Neural crest cell (in vitro differentiated cells): ENCODE data around the gene PITPNM2. TPM values are rescaled to one million over a fixed set of nuclear protein-coding genes. Genes with fewer than 3 reads are reported as not detected.

Source experiments
- DNase-seq: peaks from one replicate; pipeline ENCODE4 v3.0.0; 2021; ENCODE audit warnings: low read depth, mixed read lengths, low spot score
- H3K27ac Mint-ChIP-seq: one replicate; pipeline ENCODE4 v1.8.0; 2021; ENCODE audit warnings: mild to moderate bottlenecking, mixed read lengths; ENCODE audit not compliant: unreplicated experiment
- H3K27me3 Mint-ChIP-seq: 2 replicates; pipeline ENCODE4 v1.8.0; 2021; ENCODE audit warnings: low read depth, mild to moderate bottlenecking, mixed read lengths
- H3K36me3 Mint-ChIP-seq: 2 replicates; pipeline ENCODE4 v1.8.0; 2021; ENCODE audit warnings: low read depth, mild to moderate bottlenecking, mixed read lengths
- H3K4me1 Mint-ChIP-seq: 2 replicates; pipeline ENCODE4 v1.8.0; 2021; ENCODE audit warnings: mixed read lengths
- H3K4me3 Mint-ChIP-seq: one replicate; pipeline ENCODE4 v1.8.0; 2021; ENCODE audit warnings: mild to moderate bottlenecking, mixed read lengths
- H3K9me3 Mint-ChIP-seq: 2 replicates; pipeline ENCODE4 v1.8.0; 2021; ENCODE audit warnings: mixed read lengths
- total RNA-seq: library from RNA; stranded (reverse); gene quantifications from 2 replicates; pipeline ENCODE4 v1.2.1, GENCODE V29; 2021
- TF ChIP-seq, protein P1 (sequence below): fragments of 200-600 bp; sonication (generic); conservative IDR thresholded peaks from 2 replicates; pipeline ENCODE4 v1.5.0; 2021; ENCODE audit warnings: antibody characterized with exemption, mild to moderate bottlenecking

Gene PITPNM2
- total RNA-seq, 1 donor from 2014 or later: 9.5 TPM

- peaks cover 12% of the 10 kb centered on the region for H3K27me3 Mint-ChIP-seq
- H3K9me3 Mint-ChIP-seq: no peaks in the 10 kb centered on the region
- TF ChIP-seq, protein P1, sequence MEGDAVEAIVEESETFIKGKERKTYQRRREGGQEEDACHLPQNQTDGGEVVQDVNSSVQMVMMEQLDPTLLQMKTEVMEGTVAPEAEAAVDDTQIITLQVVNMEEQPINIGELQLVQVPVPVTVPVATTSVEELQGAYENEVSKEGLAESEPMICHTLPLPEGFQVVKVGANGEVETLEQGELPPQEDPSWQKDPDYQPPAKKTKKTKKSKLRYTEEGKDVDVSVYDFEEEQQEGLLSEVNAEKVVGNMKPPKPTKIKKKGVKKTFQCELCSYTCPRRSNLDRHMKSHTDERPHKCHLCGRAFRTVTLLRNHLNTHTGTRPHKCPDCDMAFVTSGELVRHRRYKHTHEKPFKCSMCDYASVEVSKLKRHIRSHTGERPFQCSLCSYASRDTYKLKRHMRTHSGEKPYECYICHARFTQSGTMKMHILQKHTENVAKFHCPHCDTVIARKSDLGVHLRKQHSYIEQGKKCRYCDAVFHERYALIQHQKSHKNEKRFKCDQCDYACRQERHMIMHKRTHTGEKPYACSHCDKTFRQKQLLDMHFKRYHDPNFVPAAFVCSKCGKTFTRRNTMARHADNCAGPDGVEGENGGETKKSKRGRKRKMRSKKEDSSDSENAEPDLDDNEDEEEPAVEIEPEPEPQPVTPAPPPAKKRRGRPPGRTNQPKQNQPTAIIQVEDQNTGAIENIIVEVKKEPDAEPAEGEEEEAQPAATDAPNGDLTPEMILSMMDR: no peak
- no peak overlapping the region for H3K27ac Mint-ChIP-seq
- H3K4me3 Mint-ChIP-seq: peak overlapping the region; percentile 88
- no peaks in the 10 kb centered on the region for H3K36me3 Mint-ChIP-seq
- H3K4me1 Mint-ChIP-seq: peaks cover 24% of the 10 kb centered on the region
- DNase-seq: peak; percentile 20
These were observed 581 bp downstream of the PITPNM2 start for GRCh38 chr12:123150275-123150743.

GRCh38 chr12:123149501-123150274 lies 1.2 kb downstream of the PITPNM2 start:
- Mint-ChIP-seq H3K4me3 (peak overlapping the region; percentile 88), H3K9me3 (no peaks in the 10 kb centered on the region), H3K27me3 (peaks cover 12% of the 10 kb centered on the region), H3K4me1 (peaks cover 24% of the 10 kb centered on the region), H3K36me3 (no peaks in the 10 kb centered on the region), H3K27ac (no peak overlapping the region)
- TF ChIP-seq, protein P1: no peak
- DNase-seq: no peak

DNA sequence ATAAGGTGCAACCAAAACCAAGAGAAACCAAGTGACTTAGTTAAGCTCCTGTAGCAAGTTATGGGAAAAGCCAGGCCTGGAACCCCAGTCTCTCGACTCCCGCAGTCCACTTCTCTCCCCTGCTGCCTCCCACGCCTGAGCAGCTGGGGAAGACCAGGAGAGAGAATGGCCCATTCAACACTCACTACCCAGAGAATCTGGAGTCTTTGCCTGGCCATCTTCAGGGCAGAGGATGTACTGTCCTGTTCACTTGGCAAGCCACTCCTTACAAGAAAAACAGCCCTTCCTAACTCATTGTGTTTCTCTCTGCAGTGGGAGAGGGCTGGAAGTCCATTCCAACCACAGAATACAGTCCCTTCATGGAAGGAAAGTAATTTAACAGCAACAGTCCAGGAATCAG lies 1.8 kb downstream of the PITPNM2 start:
- Mint-ChIP-seq H3K4me3 (peak overlapping the region; percentile 88), H3K4me1 (peaks cover 24% of the 10 kb centered on the region), H3K36me3 (no peaks in the 10 kb centered on the region), H3K27me3 (peaks cover 12% of the 10 kb centered on the region), H3K27ac (no peak overlapping the region), H3K9me3 (no peaks in the 10 kb centered on the region)
- TF ChIP-seq, protein P1: no peak
- no peak for DNase-seq

DNA sequence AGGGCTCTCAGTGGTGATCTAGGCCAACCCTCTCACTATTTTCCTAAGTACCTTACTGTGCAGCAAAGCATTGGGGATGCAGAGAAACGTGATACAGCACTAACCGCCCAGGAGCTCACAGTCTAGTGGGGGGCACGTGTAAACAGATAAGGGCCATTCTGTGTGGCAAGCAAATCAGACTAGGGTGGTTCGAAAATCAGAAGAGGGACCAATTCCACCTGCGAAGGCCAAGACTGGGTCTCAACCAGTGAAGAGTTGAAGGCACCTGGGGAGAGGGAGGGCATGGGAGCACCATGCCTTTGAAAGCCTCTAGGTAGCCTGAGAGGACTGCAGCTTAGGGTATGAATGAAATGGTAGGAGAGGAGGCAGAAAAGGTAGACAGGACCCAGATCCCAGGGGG lies 2.2 kb downstream of the PITPNM2 start:
- TF ChIP-seq, protein P1: no peak
- H3K27ac Mint-ChIP-seq: no peak overlapping the region
- peak overlapping the region; percentile 88 for H3K4me3 Mint-ChIP-seq
- no peak for DNase-seq
- peaks cover 24% of the 10 kb centered on the region for H3K4me1 Mint-ChIP-seq
- peaks cover 12% of the 10 kb centered on the region for H3K27me3 Mint-ChIP-seq
- H3K36me3 Mint-ChIP-seq: no peaks in the 10 kb centered on the region
- H3K9me3 Mint-ChIP-seq: no peaks in the 10 kb centered on the region

GRCh38 chr12:123148223-123148622 lies 2.7 kb downstream of the PITPNM2 start:
- H3K4me1 Mint-ChIP-seq: peaks cover 24% of the 10 kb centered on the region
- H3K36me3 Mint-ChIP-seq: no peaks in the 10 kb centered on the region
- no peak overlapping the region for H3K27ac Mint-ChIP-seq
- TF ChIP-seq, protein P1: no peak
- no peak for DNase-seq
- no peaks in the 10 kb centered on the region for H3K9me3 Mint-ChIP-seq
- H3K4me3 Mint-ChIP-seq: peak overlapping the region; percentile 88
- peaks cover 12% of the 10 kb centered on the region for H3K27me3 Mint-ChIP-seq
